CD4-positive, alpha-beta T cell treated with Interleukin-15 for 4 hours (primary cell): ENCODE results near the gene PARD3.
"Not testable (repeated sequence)": the region's sequence is repeated elsewhere in the genome, so short reads cannot be mapped to it uniquely, and the experiment has no call there.

Experiments used
- DNase-seq: peaks from one replicate; pipeline ENCODE4 v3.0.0-alpha.2; 2020; ENCODE audit warnings: low spot score

Gene PARD3

DNA sequence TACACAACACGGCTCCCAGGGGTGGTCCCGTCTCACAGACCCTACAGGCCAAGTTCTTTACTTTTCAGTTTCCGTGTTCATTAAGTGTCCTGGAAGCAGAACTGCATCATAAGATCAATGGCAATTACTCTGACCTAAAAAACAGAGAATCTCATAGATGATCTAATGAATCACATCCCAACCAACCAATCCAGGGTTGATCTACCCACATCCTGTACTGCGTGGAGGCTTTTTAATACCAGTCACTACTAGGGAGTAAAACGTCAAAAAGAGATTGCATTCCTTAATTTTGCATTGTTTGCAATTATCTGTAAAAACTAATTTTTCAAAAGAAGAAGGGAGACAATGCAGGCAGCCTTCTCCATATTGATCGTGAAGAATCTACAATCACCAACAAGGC is 72.6 kb downstream of the PARD3 start:
- DNase-seq, result no peak

DNA sequence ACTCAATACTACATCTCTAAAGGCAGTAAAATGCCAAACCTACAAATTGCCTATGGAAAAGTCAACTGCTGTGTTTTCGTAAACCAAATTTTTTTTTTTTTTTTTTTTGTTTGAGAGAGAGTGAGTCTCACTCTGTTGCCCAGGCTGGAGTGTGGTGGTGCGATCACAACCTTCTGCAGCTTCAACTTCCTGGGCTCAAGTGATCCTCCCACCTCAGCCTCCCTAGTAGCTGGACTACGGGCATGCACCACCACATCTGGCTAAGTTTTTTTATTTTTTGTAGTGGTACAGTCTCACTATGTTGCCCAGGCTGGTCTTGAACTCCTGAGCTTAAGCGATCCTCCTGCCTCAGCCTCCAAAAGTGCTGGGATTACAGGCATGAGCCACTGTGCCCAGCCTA is 74.0 kb downstream of the PARD3 start:
- not testable (repeated sequence) for DNase-seq

DNA sequence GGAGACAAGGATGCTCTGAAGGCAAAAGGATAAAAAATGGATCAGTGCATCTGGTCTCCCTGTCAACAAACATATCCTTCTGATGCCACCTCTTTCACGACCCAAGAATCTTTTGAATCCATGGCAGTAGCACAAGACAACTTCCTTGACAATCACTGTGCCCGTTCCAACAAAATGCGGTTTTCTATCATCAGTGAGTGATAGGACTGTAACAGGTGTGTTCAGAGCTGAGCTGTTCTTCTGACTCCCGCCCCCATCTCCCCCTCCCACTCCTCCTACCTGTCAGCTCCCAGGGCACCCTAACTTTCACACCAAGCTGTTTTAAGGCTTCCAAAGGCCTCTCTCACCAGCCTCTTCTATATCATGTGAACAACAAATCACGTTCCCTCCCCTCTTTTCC is 74.8 kb downstream of the PARD3 start:
- DNase-seq, result no peak

DNA sequence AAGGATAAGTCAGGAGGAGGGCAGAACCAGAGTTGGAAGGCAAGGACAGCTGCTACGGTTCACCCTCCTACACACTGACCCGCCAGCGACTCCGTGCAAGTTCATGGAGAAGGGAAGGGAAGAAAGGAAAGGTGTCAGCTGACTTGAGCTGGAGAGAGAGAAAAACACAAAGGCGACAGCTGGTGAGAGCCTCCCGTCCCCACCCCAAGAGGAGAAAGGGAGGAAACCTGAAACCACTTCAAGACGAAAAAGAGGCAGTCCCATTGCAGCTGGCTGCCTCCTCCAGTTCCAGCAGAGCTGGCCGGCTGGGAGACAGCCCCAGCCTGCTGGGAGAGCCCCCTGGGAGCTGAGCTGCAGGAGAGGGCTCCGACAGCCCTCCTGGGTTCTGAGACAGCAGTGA is 75.2 kb downstream of the PARD3 start:
- DNase-seq, result no peak

DNA sequence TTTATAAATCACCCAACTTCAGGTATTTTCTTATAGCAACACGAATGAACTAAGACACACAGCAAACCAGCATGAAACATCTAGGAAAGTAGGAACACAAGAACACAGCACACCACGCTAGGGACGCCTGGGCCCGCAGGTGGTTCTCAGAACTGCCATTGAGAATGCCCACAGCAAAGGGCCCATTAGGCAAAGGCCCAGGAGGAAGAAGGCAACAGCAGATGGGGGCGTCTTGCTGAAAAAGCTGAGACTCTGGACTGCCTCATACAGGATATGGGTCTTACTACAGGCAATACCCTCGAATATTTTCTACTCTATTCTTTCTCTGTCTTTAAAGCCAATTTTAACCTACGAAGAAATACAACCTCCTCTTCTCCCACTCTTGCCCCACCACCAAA is 77.3 kb downstream of the PARD3 start:
- no peak for DNase-seq

DNA sequence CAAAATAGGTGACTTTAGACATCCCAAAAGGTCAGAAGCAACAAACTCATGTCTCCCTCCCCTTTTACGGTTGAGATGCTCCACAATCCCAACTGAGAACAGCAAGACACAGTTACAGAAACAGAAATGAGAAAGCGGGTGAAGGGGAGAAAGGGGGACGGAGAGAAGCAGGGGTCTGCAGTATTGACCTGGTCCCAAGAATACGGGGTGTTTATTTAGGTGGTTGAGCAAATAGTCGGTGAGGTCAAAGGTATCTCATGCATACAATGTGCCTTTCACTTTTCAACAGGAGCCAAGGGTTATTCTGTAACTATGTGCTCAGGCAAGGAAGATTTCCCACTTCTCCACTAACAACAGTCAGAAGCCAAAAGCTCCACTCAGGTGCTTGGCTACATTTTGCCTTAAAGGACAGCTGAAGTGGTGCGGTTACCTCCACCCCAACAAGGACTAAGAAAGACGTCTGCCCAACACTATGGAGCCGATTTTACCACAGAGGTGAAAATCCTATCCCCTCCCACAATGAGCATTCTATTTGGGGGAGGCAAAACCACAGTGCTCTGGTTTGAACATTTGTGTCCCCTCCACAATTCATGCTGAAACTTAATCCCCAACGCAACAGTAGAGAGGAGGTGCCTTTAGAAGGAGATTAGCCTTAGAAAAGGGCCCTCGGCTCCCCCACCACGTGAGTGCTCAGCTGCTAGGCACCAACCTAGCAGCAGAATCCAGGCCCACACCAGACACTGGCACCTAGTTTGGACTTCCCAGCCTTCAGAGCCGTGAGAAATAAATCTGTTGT is 77.9 kb downstream of the PARD3 start:
- DNase-seq, result no peak

DNA sequence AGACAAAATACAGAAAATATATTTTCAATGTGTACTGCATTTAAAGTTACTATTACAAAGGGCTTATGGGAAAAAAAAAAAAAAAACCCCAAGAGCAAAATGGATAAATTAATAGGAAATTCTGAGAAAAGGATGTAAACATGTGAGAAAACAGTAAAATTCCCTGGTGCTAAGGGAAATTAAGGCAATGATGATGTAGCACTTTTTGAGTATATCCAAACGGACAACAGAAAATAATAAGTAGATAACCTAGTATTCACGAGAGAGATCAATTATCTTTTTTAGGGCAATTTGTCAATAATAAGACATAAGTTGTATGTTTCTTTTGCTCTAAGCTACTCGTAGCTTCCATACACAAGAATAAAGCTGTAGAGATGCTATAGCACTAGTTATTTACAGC is 80.2 kb downstream of the PARD3 start:
- no peak for DNase-seq

DNA sequence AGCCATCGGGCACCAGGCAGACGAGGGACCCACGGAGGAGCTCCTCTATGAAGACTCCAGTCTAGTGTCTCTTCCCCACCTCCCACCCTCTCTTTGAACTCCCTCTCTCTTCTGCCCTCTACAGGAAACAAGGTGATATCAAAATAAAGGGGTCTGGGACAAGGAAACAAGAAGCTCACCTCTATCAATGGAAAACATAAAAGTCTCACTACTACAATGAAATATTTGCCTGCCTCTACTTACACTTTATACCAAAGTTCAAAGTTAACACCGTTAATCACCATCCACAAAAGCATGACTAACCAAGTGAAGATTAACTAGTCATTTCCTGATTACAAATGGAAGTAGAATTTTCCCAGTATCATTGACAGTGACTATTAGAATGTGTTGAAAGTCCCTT is 82.2 kb downstream of the PARD3 start:
- no peak for DNase-seq

DNA sequence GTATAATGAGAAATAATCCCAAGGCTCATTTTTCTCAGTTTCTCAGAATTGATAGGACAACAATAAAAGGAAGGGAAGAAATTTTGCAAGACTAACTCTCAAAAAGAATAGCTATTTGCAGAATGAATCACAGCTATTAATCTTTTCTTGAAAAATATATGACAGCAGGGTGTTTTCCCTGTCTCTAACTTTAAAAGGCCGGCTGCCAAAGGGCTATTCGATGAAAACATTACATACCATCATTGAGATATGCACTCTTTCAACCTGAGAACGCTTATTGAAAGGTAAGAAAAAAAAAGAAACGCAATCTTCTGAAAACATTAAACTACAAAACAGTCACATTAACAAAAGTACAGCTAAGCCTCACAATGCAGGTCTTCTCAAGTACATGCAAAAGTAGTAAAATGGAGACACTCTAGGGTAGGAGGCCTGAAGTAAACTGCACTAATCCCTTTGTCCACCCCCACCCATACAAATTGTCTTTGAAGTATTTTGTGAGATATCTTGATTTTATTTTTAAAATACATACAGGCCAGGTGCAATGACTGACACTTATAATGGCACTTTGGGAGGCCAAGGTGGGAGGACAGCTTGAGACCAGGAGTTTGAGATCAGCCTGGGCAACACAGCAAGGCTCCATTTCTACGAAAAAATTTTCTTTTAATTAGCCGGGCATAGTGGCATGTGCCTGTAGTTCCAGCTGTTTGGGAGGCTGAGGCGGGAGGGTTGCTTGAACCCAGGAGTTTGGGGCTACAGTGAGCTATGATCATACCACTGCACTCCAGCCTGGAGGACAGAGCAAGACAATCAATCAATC is 83.0 kb downstream of the PARD3 start:
- DNase-seq, result no peak

DNA sequence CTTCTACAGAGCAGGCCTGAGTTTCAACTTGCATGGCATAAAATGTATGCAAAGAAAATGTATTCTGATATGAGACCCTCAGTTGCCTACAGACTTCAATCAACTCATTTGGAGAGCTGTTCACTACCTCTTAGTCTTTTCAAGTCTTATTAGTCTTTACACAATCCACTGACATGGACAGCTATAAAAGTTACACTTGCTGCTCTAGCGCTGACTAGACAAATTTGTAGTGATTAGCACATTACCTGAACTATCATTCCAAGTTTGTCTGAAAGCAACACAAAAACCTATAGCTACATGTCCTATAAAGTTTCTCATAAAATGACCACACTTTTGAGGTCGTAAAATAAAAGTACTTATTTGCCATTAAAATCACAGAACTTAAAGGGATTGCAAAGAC is 83.9 kb downstream of the PARD3 start:
- DNase-seq, result no peak

DNA sequence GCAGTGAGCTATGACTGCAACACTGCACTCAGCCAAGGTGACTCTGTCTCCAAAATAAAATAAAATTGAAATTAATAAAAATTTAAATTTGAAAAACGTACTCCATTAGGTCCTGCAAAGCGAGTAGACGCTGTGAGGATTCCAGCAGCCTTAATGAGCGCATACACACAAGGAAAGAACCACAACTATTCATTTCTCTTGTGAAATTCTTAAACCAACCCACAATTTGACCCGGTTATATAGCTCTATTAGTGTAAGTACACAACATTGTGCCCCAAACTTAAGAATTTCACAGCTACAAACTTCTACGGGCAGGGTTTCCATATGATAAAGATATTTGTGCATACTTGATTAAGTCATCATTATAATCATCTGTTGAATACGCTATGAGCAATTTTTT is 84.4 kb downstream of the PARD3 start:
- DNase-seq, result no peak

DNA sequence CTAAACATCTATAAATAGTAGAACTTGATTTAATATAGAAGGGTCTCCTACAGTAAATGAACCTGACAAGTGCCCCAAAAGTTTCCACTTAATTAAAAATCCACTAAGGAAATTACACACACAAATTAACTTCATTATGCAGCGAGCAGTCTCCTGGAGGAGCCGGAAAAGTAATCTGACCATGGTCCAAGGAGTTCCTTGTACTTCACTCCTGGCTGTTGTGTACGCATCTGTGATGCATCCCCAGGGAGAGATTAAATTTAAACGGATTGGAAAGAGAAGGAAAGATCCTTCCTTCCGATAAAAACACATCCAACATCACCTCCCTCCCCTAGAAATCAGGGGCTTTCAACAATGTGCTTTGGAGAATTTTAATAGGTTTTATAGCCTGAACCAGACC is 85.5 kb downstream of the PARD3 start:
- no peak for DNase-seq

DNA sequence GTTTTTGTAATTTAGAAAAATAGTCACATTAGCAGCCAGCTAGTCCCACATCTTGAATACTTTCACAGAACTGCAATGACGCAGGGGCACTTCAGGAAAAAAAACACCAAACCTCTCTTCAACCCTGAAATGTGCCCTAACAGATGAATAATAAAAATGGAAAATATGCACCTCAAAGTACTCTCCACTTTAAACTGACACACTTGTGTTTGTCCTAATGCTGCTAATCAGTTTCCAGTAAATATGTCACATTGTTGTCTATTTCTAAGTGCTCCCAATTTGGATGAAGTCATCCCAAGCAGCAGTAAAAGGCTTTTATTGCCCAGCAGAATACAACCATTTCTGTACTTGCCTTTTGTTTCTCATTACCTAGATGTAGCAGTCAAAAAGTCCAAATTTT is 86.7 kb downstream of the PARD3 start:
- no peak for DNase-seq

DNA sequence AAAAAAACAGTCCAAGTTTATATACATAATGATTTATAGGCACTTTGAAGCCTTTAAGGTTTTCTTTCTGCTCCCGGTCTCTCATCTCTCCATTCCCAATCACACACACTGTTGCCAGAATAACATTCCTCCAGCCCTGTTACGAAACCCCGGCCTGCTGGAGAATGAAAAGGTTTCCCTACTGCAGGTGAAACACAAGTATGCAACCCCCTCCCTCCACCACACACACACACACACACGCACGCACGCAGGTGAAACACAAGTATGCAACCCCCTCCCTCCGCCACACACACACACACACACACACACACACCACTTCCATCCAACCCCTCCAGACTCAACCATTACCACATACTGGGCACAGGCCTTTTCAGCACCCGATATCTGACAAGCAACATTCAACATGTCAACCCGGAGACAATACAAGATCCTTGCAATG is 87.5 kb downstream of the PARD3 start:
- DNase-seq, result no peak

DNA sequence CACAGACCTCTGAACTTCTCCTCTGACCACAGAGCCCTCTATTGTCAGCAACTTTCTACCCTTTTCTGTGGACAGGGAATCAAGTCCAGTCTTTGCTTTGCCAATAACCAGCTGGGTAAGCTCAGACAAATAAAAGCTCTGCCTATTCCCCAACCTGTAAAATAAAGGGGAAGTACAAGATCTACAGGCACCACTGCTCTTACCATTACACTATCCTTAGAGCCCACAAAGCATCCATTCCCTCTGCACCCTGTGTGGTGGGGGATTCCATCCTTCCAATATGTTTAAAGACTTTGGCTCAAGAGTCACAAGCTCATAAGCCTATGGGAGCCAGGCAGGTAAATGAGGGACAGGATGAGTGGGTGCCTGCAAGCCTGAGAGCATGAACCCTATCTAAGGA is 88.2 kb downstream of the PARD3 start:
- DNase-seq, result no peak

DNA sequence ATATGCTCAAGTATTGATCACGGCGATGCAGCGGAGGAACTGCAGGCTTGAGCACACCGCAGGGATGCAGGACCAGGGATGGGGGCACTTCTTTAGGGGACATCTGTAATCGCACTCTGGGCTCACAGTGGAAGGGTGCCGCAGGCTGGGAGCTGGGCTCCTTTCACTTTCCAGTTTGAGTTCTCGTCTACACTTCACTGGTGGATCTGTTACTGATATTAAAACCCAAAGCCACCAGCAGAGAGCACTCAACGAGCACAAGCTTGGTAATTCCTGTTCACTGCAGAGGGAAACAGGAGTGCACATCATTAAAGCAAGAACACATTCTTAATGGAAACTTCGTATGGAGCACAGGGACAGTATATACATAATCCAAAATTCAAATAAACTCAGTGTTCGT is 91.3 kb downstream of the PARD3 start:
- DNase-seq, result no peak

DNA sequence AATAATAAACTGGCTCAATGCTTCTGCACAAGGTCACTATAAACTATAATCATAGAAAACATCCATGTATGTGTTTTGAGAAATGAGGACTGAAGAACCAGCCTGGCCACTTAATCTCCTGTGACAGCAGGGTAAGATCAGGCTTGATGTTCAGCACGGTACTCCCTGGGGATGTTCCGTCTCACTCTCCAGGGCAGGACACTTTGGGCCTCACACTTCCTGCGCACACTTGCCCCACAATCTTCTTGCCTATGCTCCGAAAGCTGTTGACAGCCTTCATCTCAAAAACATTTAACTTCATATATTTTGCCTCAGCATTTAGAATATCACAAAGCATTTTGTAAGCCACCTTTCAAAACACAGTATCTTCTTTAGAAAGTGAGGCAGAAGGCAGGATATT is 92.7 kb downstream of the PARD3 start:
- DNase-seq, result no peak

DNA sequence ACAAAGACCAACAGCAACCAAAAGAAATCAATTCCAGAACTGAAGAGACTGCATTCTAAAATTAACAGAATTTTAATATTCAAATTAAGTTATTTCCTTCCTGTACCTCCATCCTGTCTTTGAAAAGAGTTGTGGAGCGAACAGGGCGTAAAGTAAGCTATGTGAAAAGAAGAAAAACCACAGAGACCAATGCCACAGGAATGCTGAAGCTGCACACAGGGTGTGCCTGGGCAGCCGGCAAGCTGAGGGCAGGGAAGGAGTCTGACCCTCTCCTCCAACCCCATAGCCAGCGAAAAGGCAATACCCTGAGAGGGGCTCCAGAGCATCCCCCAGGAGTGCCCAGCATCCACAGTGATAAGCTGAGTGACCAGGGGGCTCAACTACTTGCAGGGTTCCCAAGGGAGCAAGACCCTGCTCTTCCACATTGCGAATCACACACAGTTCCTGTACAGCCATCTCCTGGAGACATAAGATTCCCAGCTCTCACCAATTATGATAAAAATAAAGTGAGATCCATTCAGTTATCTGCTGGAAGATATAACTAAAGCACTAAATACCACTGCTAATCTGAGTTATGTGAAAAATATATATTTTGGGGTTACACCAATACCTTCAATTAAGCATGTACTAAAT is 93.8 kb downstream of the PARD3 start:
- no peak for DNase-seq

DNA sequence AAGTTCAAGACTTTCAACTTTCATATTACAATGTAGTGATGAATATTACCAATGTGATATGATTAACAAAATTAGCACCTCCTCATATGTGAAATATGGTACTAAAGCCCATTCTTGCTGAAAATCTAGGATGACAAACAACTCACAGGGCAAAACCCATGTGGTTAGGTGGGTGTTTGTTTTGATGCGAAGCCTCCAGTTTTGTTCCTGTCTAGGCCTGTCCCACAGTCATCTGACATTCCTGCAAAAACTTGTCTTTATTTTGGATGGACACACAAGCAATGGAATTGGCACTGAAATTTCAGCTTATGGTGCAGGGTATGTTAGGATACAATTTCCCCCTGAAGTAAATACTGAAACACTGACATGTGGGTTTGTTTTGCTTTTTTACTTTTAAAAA is 95.3 kb downstream of the PARD3 start:
- DNase-seq, result no peak

DNA sequence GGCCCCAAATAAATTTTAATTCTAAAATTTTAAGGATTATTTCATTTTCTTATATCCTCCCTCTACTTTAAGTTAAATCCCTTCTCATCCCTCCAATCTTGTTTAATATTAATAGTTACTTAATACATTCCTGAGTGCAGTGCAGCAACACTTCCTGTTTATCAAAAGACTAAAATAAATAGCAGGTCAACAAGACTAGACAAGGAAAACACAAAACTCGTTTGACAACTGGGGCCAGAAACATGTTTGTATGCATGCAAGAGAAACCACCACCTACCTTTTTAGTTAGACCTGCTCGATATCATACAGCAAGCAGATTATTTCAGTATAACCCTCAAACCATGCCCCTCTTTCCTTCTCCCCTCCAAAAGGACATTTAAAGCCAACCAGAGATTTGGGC is 95.8 kb downstream of the PARD3 start:
- no peak for DNase-seq

DNA sequence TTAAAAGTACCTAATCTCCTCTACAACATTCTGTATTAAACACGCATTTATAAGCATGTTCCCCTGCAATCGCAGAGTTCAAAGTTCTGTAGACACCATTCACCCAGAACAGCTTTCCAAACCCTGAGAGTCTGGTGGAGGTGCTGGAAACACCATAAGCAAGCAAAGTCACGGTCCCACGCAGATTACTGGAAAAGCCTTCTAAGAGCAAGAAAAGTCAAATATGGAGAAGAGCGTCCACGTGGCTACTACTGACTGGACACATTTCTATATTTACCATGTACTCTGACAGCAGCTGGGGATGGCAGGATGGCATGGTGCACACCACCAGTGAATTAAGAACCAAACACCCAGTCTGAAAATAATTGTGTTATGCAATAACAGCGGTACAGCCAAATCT is 97.7 kb downstream of the PARD3 start:
- DNase-seq, result no peak

DNA sequence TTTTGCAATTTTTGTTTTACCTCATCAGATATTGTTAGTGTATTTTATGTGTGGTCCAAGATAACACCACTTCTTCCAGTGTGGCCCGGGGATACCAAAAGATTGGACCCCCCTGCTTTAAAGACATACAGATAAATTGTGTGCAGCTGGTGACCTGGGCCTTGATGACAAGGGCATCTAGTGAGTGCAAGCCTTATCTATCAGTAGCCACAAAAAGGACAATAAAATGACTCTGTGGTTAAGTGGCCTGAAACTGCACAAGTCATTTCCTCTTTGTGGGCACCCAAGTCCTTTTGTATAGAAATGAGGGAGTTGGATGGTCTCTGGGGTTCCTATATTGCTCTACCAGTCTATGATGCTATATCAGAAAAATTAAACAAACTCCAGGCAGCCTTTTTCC is 98.1 kb downstream of the PARD3 start:
- no peak for DNase-seq

DNA sequence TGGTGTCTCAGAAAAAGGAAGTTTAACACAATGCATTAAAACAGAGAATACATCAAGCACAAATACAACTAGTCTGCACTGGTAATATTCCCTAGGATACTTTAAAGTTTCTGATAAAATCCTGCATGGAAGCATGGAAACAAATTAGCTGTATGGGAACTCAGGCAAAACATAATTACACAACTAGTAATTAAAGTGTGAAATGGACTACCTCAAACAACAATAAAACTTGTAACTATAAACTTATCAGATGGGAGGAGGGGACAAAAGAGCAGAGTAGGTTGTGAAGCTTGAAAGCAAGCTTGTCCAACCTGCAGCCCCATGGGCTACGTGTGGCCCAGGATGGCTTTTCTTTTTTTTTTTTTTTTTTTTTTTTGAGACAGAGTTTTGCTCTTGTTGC is 98.9 kb downstream of the PARD3 start:
- DNase-seq, result no peak
